Liver (tissue), 3 donors: ENCODE results near the gene RTN4RL2.
A peak's percentile ranks its signal among the peaks of the same experiment; 100 is the strongest.

ENCODE experiments used
- ATF3 ChIP-seq: IDR thresholded peaks from 2 replicates; pipeline ENCODE4 v1.6.1; 2016; ENCODE audit warnings: antibody characterized with exemption
- CTCF ChIP-seq: fragments of 150-350 bp; IDR thresholded peaks from 2 replicates; pipeline ENCODE4 v1.5.1; 2017; ENCODE audit warnings: improper control_type of control experiment, low read depth, low read length; ENCODE audit not compliant: missing input control
- EGR1 ChIP-seq, 2 donors: IDR thresholded peaks; 2 replicates each; pipeline ENCODE4 v1.6.1; 2016 to 2018; ENCODE audit warnings: antibody characterized with exemption in 2 of 2, low read depth in 2 of 2
- FOXA1 ChIP-seq: IDR thresholded peaks from 2 replicates; pipeline ENCODE4 v1.6.1; 2016; ENCODE audit warnings: antibody characterized with exemption
- GABPA ChIP-seq, 2 donors: IDR thresholded peaks in 1 of 2; conservative IDR thresholded peaks in 1 of 2; 2 replicates each; pipeline ENCODE4 v1.6.1; 2016; ENCODE audit warnings: antibody characterized with exemption in 2 of 2, mild to moderate bottlenecking in 1 of 2, moderate library complexity in 1 of 2
- JUND ChIP-seq, 2 donors: IDR thresholded peaks; 2 replicates each; pipeline ENCODE4 v1.6.1; 2016; ENCODE audit warnings: antibody characterized with exemption in 2 of 2
- MAX ChIP-seq: IDR thresholded peaks from 2 replicates; pipeline ENCODE4 v1.6.1; 2016; ENCODE audit warnings: antibody characterized with exemption
- NR2F2 ChIP-seq: IDR thresholded peaks from 2 replicates; pipeline ENCODE4 v1.6.1; 2016; ENCODE audit warnings: antibody characterized with exemption
- RAD21 ChIP-seq, 2 donors: IDR thresholded peaks; 2 replicates each; pipeline ENCODE4 v1.6.1; 2016; ENCODE audit warnings: antibody characterized with exemption in 2 of 2, mild to moderate bottlenecking in 2 of 2
- REST ChIP-seq: IDR thresholded peaks from 2 replicates; pipeline ENCODE4 v1.6.1; 2016; ENCODE audit warnings: antibody characterized with exemption, mild to moderate bottlenecking
- SP1 ChIP-seq: IDR thresholded peaks from 2 replicates; pipeline ENCODE4 v1.6.1; 2018; ENCODE audit warnings: antibody characterized with exemption, mild to moderate bottlenecking
- TAF1 ChIP-seq: conservative IDR thresholded peaks from 2 replicates; pipeline ENCODE4 v1.6.1; 2016; ENCODE audit warnings: antibody characterized with exemption, mild to moderate bottlenecking
- YY1 ChIP-seq: IDR thresholded peaks from 2 replicates; pipeline ENCODE4 v1.6.1; 2016; ENCODE audit warnings: antibody characterized with exemption, mild to moderate bottlenecking
- ZBTB33 ChIP-seq: IDR thresholded peaks from 2 replicates; pipeline ENCODE4 v1.6.1; 2016; ENCODE audit warnings: antibody characterized with exemption
- donor health status: healthy.
- donor health status: healthy.

GRCh38 chr11:57456960-57457642, 3.2 kb upstream of the RTN4RL2 start:
- TF ChIP-seq CTCF, result peak; percentile 99
- TF ChIP-seq JUND (IDR thresholded peaks at IDR 0.05), result no peak
- TF ChIP-seq TAF1, result no peak
- TF ChIP-seq EGR1 (IDR thresholded peaks at IDR 0.05; ENCODE audit: low read depth in 2 of 2), result no peak
- TF ChIP-seq RAD21 (IDR thresholded peaks at IDR 0.05), result peak; percentile 96 to 97
- TF ChIP-seq ZBTB33, result no peak
- TF ChIP-seq ATF3, result peak; percentile 18
- no peak for TF ChIP-seq NR2F2
- peak; percentile 37 for TF ChIP-seq MAX
- no peak for TF ChIP-seq FOXA1
- TF ChIP-seq SP1, result peak; percentile 81
- no peak for TF ChIP-seq REST
- TF ChIP-seq GABPA (IDR thresholded peaks at IDR 0.05 in 1 of 2, conservative IDR thresholded peaks at IDR 0.05 in 1 of 2), result no peak
- peak; percentile 90 for TF ChIP-seq YY1
